ENCODE data around the gene ALCAM.

DNA sequence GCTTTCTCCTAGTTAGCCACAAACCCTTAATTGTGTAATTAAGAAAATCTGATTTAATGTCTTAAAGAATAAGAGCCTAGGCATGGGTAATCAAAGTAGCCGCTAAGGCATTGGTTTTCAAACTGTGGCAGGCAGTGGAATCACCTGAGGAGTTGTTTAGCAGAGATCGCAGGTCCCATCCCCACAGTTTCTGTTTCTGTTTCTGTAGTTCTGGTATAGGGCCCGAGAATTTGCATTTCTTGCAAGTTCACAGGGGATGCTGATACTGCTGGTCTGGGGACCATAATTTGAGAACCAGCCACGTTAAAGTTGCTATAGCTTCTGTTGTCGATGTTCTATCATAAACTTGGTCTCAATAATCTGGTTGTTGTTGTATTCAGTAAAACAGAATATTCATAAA is 204.3 kb downstream of the ALCAM start:
- TF ChIP-seq POLR2AphosphoS5 (IDR thresholded peaks at IDR 0.05; ENCODE audit: low read depth, low read length): no peak
- TF ChIP-seq REST (IDR thresholded peaks at IDR 0.05; ENCODE audit: insufficient read depth in 1 of 2, low read depth in 2 of 2, low read length in 2 of 2): no peak
- no peak for TF ChIP-seq SIN3A (IDR thresholded peaks at IDR 0.05; ENCODE audit: borderline replicate concordance, insufficient read depth, low read length)
